Loucy (cell line): Measurements from ENCODE around the gene KCNJ6.
"Not testable (repeated sequence)": the region's sequence is repeated elsewhere in the genome, so short reads cannot be mapped to it uniquely, and the experiment has no call there.

Experiments used
- H2AFZ ChIP-seq: fragments of 200-600 bp; sonication (generic); 2 replicates; pipeline ENCODE4 v1.6.0; 2016; ENCODE audit warnings: antibody characterized with exemption, mild to moderate bottlenecking, low read length, moderate library complexity
- H3F3A ChIP-seq: fragments of 200-600 bp; 2 replicates; pipeline ENCODE4 v1.6.0; 2016; ENCODE audit warnings: antibody characterized with exemption, low read depth, mild to moderate bottlenecking
- H3K27me3 ChIP-seq: fragments of 200-600 bp; sonication (generic); 2 replicates; pipeline ENCODE4 v1.6.1; 2014; ENCODE audit warnings: low read length, mild to moderate bottlenecking; ENCODE audit not compliant: insufficient read depth, poor library complexity, severe bottlenecking
- H3K36me3 ChIP-seq: fragments of 200-600 bp; sonication (generic); 2 replicates; pipeline ENCODE4 v1.6.1; 2016; ENCODE audit warnings: low read length; ENCODE audit not compliant: insufficient read depth
- H3K4me1 ChIP-seq: fragments of 200-600 bp; sonication (generic); 2 replicates; pipeline ENCODE4 v1.5.1; 2014; ENCODE audit warnings: low read length, mild to moderate bottlenecking; ENCODE audit not compliant: insufficient read depth, poor library complexity, severe bottlenecking
- H3K4me2 ChIP-seq: fragments of 200-600 bp; sonication (generic); 2 replicates; pipeline ENCODE4 v1.6.0; 2014; ENCODE audit warnings: antibody characterized with exemption, low read length, low read depth, mild to moderate bottlenecking; ENCODE audit not compliant: poor library complexity, severe bottlenecking
- H3K4me3 ChIP-seq: fragments of 200-600 bp; sonication (generic); 2 replicates; pipeline ENCODE4 v1.5.1; 2014; ENCODE audit warnings: low read length, mild to moderate bottlenecking, mixed read lengths; ENCODE audit not compliant: poor library complexity, severe bottlenecking
- H3K79me2 ChIP-seq: fragments of 200-600 bp; sonication (generic); 2 replicates; pipeline ENCODE4 v1.6.1; 2014; ENCODE audit warnings: low read length; ENCODE audit not compliant: insufficient read depth
- H3K9ac ChIP-seq: fragments of 200-600 bp; sonication (generic); 2 replicates; pipeline ENCODE4 v1.6.0; 2014; ENCODE audit warnings: mild to moderate bottlenecking, low read depth, low read length, moderate library complexity; ENCODE audit not compliant: poor library complexity, severe bottlenecking
- H3K9me2 ChIP-seq: fragments of 200-600 bp; sonication (generic); replicated peaks from 2 replicates; pipeline ENCODE4 v1.6.1; 2016; ENCODE audit warnings: low read depth, low read length, mixed read lengths
- H3K9me3 ChIP-seq: fragments of 200-600 bp; sonication (generic); 2 replicates; pipeline ENCODE4 v1.6.1; 2014; ENCODE audit warnings: mild to moderate bottlenecking, antibody characterized with exemption, low read length, low read depth; ENCODE audit not compliant: insufficient read depth
- H4K20me1 ChIP-seq: fragments of 200-600 bp; sonication (generic); 2 replicates; pipeline ENCODE4 v1.6.0; 2014; ENCODE audit warnings: antibody characterized with exemption, low read length, mild to moderate bottlenecking; ENCODE audit not compliant: insufficient read depth, poor library complexity, severe bottlenecking
- CTCF ChIP-seq: fragments of 200-600 bp; sonication (generic); conservative IDR thresholded peaks from 2 replicates; pipeline ENCODE4 v1.5.1; 2014; ENCODE audit warnings: mild to moderate bottlenecking, antibody characterized with exemption, low read length
- EZH2phosphoT487 ChIP-seq: fragments of 200-600 bp; IDR thresholded peaks from 2 replicates; pipeline ENCODE4 v1.6.1; 2018; ENCODE audit warnings: antibody characterized with exemption, mild to moderate bottlenecking, moderate library complexity, borderline replicate concordance

Gene KCNJ6

GRCh38 chr21:37653201-37653600 is 263.1 kb downstream of the KCNJ6 start:
- no peak for TF ChIP-seq CTCF
- no peak for TF ChIP-seq EZH2phosphoT487
- Histone ChIP-seq H3K9ac (no peak overlapping the region), H3K4me1 (no peaks in the 10 kb centered on the region), H3K27me3 (no peaks in the 10 kb centered on the region), H3K4me3 (no peak overlapping the region), H3K9me3 (no peaks in the 10 kb centered on the region), H4K20me1 (no peaks in the 10 kb centered on the region), H3K36me3 (no peaks in the 10 kb centered on the region), H3K4me2 (no peak overlapping the region), H2AFZ (no peak overlapping the region), H3K79me2 (no peaks in the 10 kb centered on the region), H3K9me2 (no peaks in the 10 kb centered on the region), H3F3A (no peaks in the 10 kb centered on the region)

GRCh38 chr21:37647781-37648180 is 268.5 kb downstream of the KCNJ6 start:
- TF ChIP-seq EZH2phosphoT487, result no peak
- H3K79me2 ChIP-seq, result no peaks in the 10 kb centered on the region
- H3K9ac ChIP-seq, result no peak overlapping the region
- H3K27me3 ChIP-seq, result no peaks in the 10 kb centered on the region
- no peaks in the 10 kb centered on the region for H3F3A ChIP-seq
- H3K36me3 ChIP-seq, result no peaks in the 10 kb centered on the region
- no peaks in the 10 kb centered on the region for H3K4me1 ChIP-seq
- H2AFZ ChIP-seq, result no peak overlapping the region
- H3K4me2 ChIP-seq, result no peak overlapping the region
- no peak overlapping the region for H3K4me3 ChIP-seq
- no peaks in the 10 kb centered on the region for H3K9me3 ChIP-seq
- no peaks in the 10 kb centered on the region for H4K20me1 ChIP-seq
- H3K9me2 ChIP-seq, result no peaks in the 10 kb centered on the region

- not testable (repeated sequence) for H2AFZ ChIP-seq, H3F3A ChIP-seq, H3K79me2 ChIP-seq, H3K9me2 ChIP-seq, H3K36me3 ChIP-seq, H3K27me3 ChIP-seq, H4K20me1 ChIP-seq, H3K9ac ChIP-seq, H3K4me1 ChIP-seq, H3K4me3 ChIP-seq, H3K4me2 ChIP-seq, H3K9me3 ChIP-seq
These were observed 269.5 kb downstream of the KCNJ6 start for GRCh38 chr21:37646761-37647160.

GRCh38 chr21:37645848-37646247 is 270.4 kb downstream of the KCNJ6 start:
- H3K4me2 ChIP-seq, result no peak overlapping the region
- H3K9me2 ChIP-seq, result no peaks in the 10 kb centered on the region
- no peaks in the 10 kb centered on the region for H4K20me1 ChIP-seq
- TF ChIP-seq CTCF (no peak), EZH2phosphoT487 (no peak)
- H3K4me3 ChIP-seq, result no peak overlapping the region
- no peaks in the 10 kb centered on the region for H3K4me1 ChIP-seq
- H2AFZ ChIP-seq, result no peak overlapping the region
- no peak overlapping the region for H3K9ac ChIP-seq
- no peaks in the 10 kb centered on the region for H3K79me2 ChIP-seq
- no peaks in the 10 kb centered on the region for H3K9me3 ChIP-seq
- no peaks in the 10 kb centered on the region for H3K27me3 ChIP-seq
- no peaks in the 10 kb centered on the region for H3K36me3 ChIP-seq
- H3F3A ChIP-seq, result no peaks in the 10 kb centered on the region
